Loucy (cell line): ENCODE data around the gene DAB1.

Experiments used
- EZH2phosphoT487 ChIP-seq: fragments of 200-600 bp; IDR thresholded peaks from 2 replicates; pipeline ENCODE4 v1.6.1; 2018; ENCODE audit warnings: antibody characterized with exemption, mild to moderate bottlenecking, moderate library complexity, borderline replicate concordance
- TF ChIP-seq, protein P1 (sequence below): fragments of 200-600 bp; sonication (generic); conservative IDR thresholded peaks from 2 replicates; pipeline ENCODE4 v1.5.1; 2014; ENCODE audit warnings: mild to moderate bottlenecking, antibody characterized with exemption, low read length

DNA sequence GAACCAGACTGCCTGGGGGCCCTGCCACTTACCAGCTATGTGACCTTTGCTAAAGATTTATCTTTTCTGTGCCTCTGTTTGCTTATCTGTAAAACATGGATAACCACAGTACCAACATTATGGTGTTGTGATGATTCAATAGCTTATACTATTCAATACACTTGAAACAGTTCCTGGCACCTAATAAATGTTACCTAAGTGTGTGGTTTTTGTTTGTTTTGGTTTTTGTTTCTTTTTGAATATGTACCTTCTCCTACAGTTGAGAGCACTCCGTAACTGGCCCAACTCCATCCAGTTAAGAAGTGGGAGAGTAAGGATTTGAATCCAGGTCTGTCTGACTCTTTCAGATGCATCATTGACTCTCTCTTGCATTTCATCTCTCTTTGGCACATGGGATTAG, 332.2 kb downstream of the DAB1 start:
- TF ChIP-seq, protein P1, sequence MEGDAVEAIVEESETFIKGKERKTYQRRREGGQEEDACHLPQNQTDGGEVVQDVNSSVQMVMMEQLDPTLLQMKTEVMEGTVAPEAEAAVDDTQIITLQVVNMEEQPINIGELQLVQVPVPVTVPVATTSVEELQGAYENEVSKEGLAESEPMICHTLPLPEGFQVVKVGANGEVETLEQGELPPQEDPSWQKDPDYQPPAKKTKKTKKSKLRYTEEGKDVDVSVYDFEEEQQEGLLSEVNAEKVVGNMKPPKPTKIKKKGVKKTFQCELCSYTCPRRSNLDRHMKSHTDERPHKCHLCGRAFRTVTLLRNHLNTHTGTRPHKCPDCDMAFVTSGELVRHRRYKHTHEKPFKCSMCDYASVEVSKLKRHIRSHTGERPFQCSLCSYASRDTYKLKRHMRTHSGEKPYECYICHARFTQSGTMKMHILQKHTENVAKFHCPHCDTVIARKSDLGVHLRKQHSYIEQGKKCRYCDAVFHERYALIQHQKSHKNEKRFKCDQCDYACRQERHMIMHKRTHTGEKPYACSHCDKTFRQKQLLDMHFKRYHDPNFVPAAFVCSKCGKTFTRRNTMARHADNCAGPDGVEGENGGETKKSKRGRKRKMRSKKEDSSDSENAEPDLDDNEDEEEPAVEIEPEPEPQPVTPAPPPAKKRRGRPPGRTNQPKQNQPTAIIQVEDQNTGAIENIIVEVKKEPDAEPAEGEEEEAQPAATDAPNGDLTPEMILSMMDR: no peak
- no peak for TF ChIP-seq EZH2phosphoT487
